Measurements from ENCODE around the gene LONP1.

Gene LONP1

DNA sequence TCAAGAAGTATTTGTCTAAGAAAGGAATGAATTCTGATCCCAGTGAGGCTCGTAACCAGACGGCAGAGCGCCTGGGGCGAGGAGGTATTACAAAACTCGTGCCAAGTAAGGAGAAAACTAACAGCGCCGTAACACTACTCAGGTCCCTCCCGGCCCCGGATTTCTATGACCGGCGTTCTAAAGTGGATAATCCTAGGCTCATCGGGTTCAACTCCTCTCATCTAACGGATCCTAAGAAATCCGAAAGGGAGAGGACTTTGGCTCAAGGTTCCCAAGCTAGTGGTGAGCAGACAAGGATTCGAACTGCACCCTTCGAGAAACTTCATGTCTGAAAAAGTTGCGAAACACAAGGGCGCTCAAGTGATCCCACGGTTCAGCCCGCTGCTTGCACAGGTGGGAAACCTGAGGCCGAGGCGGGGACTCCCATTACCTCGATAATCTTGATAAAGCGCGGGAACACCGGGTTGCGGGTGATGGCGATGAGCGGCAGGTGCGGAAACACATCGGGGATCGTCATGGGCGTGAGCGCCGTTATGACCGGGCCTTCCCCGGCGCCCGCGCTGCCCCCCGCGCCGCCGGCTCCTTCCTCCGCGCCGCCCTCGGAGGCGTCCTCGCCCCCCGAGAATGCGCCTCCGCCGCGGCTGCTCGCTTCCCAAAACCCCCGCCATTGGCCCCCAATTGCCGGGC, 529 bp downstream of the LONP1 start:
- H3K4me3 ChIP-seq (replicated peaks in 1 of 2; ENCODE audit: low read depth in 2 of 2, low read length in 2 of 2) = peak overlapping the region; percentile 93 to 96
- DNase-seq (ENCODE audit: low read depth in 2 of 2) = peak in 1 of 2 donors; percentile 26
- TF ChIP-seq CTCF (IDR thresholded peaks at IDR 0.05; ENCODE audit: low read depth, low read length) = no peak

DNA sequence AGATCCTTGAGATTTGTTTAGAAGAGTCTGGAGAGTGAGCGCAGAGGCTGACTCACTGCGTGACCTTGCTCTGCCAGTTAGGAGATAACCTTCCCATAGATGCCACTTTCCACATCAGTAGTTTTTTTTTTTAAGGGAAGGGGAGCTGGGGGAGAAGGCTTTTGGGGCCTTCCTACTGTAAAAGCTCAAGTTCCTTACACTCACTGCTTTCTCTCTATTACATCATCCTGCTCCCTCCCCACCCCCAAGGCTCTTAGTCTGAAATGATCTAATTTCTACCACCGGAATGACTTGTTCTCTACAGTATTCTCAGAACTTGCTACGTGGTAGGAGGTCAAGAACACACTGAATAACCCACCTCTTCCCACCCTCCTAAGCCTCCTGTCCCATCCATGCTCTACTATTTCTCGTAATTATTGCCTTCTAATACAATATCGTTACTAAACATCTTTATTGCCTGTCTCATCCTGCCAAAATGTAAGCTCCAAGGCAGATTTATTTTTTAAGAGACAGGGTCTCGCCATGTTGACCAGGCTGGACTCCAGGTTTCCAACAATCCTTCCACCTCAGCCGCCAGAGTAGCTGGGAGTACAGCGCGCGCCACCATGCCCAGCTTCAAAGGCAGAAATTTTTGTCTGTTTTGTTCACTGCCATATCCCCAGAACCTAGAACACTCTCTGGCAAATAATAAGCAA, 1.2 kb downstream of the LONP1 start:
- peak; percentile 77 to 89 for DNase-seq (ENCODE audit: low read depth in 2 of 2)
- TF ChIP-seq CTCF (IDR thresholded peaks at IDR 0.05; ENCODE audit: low read depth, low read length) = no peak

GRCh38 chr19:5718037-5718578, 1.8 kb downstream of the LONP1 start:
- TF ChIP-seq CTCF (IDR thresholded peaks at IDR 0.05; ENCODE audit: low read depth, low read length) = no peak

More for the DNA sequence above, 1.2 kb downstream of the LONP1 start:
- peak overlapping the region; percentile 93 to 96 for H3K4me3 ChIP-seq (replicated peaks in 1 of 2; ENCODE audit: low read depth in 2 of 2, low read length in 2 of 2)

GRCh38 chr19:5717215-5717935, 2.6 kb downstream of the LONP1 start:
- H3K4me3 ChIP-seq (replicated peaks in 1 of 2; ENCODE audit: low read depth in 2 of 2, low read length in 2 of 2) = no peak overlapping the region
- DNase-seq (ENCODE audit: low read depth in 2 of 2) = no peak
- no peak for TF ChIP-seq CTCF (IDR thresholded peaks at IDR 0.05; ENCODE audit: low read depth, low read length)

More at GRCh38 chr19:5718037-5718578, 1.8 kb downstream of the LONP1 start:
- DNase-seq (ENCODE audit: low read depth in 2 of 2) = peak in 1 of 2 donors; percentile 69
- peak overlapping the region; percentile 93 to 96 for H3K4me3 ChIP-seq (replicated peaks in 1 of 2; ENCODE audit: low read depth in 2 of 2, low read length in 2 of 2)

DNA sequence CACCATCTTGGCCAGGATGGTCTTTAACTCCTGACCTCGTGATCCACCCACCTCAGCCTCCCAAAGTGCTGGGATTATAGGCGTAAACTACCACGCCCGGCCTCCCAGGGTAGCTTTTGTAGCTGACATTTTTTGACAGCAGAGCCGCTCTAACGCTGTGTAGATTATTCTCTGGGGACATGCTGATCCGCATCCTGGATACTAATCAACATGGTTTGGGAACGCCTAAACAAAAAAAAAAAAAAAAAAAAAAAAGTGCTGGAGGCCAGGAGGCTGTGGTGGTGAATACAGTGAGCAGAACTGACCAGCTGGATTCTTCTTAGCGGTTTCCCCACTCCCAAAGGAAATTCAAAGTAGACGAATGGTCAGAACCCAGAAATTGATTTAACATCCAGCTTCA, 5.1 kb downstream of the LONP1 start:
- no peak for TF ChIP-seq CTCF (IDR thresholded peaks at IDR 0.05; ENCODE audit: low read depth, low read length)
- no peak overlapping the region for H3K4me3 ChIP-seq (replicated peaks in 1 of 2; ENCODE audit: low read depth in 2 of 2, low read length in 2 of 2)
- no peak for DNase-seq (ENCODE audit: low read depth in 2 of 2)

- TF ChIP-seq CTCF (IDR thresholded peaks at IDR 0.05; ENCODE audit: low read depth, low read length) = no peak
- DNase-seq (ENCODE audit: low read depth in 2 of 2) = no peak
- H3K4me3 ChIP-seq (replicated peaks in 1 of 2; ENCODE audit: low read depth in 2 of 2, low read length in 2 of 2) = no peak overlapping the region
These were observed 6.7 kb downstream of the LONP1 start for GRCh38 chr19:5713228-5713627.

All from cardiac fibroblast (primary cell).